IMR-90 (cell line): ENCODE measurements around the gene CHRD.

Experiments used
- BHLHE40 ChIP-seq: fragments of 150-350 bp; IDR thresholded peaks from 2 replicates; pipeline ENCODE4 v1.6.1; 2016; ENCODE audit warnings: mild to moderate bottlenecking, low read depth, low read length
- CEBPB ChIP-seq: IDR thresholded peaks from 2 replicates; pipeline ENCODE4 v1.6.1; 2012; ENCODE audit warnings: low read depth, low read length, improper control_type of control experiment
- CHD1 ChIP-seq: IDR thresholded peaks from 2 replicates; pipeline ENCODE4 v1.6.1; 2012; ENCODE audit warnings: low read depth, low read length, improper control_type of control experiment
- MAFK ChIP-seq: IDR thresholded peaks from 2 replicates; pipeline ENCODE4 v1.6.1; 2012; ENCODE audit warnings: low read depth, low read length, improper control_type of control experiment
- MXI1 ChIP-seq: IDR thresholded peaks from 2 replicates; pipeline ENCODE4 v1.6.1; 2012; ENCODE audit warnings: low read depth, mild to moderate bottlenecking, low read length, moderate library complexity, borderline replicate concordance
- POLR2A ChIP-seq: IDR thresholded peaks from 2 replicates; pipeline ENCODE4 v1.6.1; 2012; ENCODE audit warnings: mild to moderate bottlenecking, low read depth, low read length
- RAD21 ChIP-seq: IDR thresholded peaks from 2 replicates; pipeline ENCODE4 v1.6.1; 2012; ENCODE audit warnings: low read length, improper control_type of control experiment
- RCOR1 ChIP-seq: IDR thresholded peaks from 2 replicates; pipeline ENCODE4 v1.6.1; 2012; ENCODE audit warnings: mild to moderate bottlenecking, low read length, improper control_type of control experiment; ENCODE audit not compliant: insufficient replicate concordance
- RFX5 ChIP-seq: IDR thresholded peaks from 2 replicates; pipeline ENCODE4 v1.8.0; 2012; ENCODE audit warnings: low read depth, mild to moderate bottlenecking, low read length, moderate library complexity
- SMC3 ChIP-seq: fragments of 150-350 bp; IDR thresholded peaks from 2 replicates; pipeline ENCODE4 v1.6.1; 2016; ENCODE audit warnings: low read depth, mild to moderate bottlenecking, antibody characterized with exemption, low read length, moderate library complexity
- USF2 ChIP-seq: fragments of 150-350 bp; IDR thresholded peaks from 2 replicates; pipeline ENCODE4 v1.6.1; 2017; ENCODE audit warnings: mild to moderate bottlenecking, antibody characterized with exemption, low read length, low read depth
- TF ChIP-seq, protein P1 (sequence below): conservative IDR thresholded peaks from 2 replicates; pipeline ENCODE4 v1.5.1; 2012; ENCODE audit warnings: mild to moderate bottlenecking, low read depth, low read length, improper control_type of control experiment

DNA sequence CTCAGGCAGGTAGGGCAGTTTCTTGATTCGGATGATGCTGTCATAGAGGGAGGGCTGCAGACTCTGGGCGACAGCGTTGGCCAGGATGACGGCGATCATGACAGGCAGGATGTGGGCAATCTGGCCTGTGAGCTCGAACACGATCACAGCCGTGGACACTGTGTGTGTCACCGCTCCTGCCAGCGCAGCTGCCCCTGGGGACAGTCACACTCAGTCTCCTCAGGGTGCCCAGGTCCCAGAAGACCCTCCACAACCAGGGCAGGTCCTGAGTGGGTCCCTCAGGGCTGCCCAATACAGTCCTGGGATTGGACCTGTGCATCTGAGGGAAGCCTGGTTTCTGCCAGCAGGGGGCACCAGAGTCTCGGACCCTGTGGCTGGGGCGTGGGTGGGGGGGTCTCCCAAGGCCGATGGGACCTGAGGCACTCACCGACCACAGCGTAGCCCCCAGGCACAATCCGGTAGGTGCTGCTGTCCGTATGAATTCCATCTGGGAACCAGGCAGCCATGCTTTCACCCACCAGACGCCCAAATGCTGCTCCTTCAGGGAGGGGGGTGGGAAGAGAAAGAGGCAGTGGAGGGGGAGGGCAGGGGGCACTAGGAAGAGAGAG is 25.6 kb upstream of the CHRD start:
- TF ChIP-seq, protein P1, sequence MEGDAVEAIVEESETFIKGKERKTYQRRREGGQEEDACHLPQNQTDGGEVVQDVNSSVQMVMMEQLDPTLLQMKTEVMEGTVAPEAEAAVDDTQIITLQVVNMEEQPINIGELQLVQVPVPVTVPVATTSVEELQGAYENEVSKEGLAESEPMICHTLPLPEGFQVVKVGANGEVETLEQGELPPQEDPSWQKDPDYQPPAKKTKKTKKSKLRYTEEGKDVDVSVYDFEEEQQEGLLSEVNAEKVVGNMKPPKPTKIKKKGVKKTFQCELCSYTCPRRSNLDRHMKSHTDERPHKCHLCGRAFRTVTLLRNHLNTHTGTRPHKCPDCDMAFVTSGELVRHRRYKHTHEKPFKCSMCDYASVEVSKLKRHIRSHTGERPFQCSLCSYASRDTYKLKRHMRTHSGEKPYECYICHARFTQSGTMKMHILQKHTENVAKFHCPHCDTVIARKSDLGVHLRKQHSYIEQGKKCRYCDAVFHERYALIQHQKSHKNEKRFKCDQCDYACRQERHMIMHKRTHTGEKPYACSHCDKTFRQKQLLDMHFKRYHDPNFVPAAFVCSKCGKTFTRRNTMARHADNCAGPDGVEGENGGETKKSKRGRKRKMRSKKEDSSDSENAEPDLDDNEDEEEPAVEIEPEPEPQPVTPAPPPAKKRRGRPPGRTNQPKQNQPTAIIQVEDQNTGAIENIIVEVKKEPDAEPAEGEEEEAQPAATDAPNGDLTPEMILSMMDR = peak; percentile 58
- no peak for TF ChIP-seq MXI1
- TF ChIP-seq RAD21 = peak; percentile 51
- no peak for TF ChIP-seq BHLHE40
- TF ChIP-seq USF2 = no peak
- no peak for TF ChIP-seq POLR2A
- TF ChIP-seq CHD1 = no peak
- no peak for TF ChIP-seq MAFK
- no peak for TF ChIP-seq RFX5
- TF ChIP-seq CEBPB = no peak
- TF ChIP-seq RCOR1 = no peak
- peak; percentile 39 for TF ChIP-seq SMC3
